T47D (cell line): ENCODE data around the gene CDKAL1.
A peak's percentile ranks its signal among the peaks of the same experiment; 100 is the strongest.
"Not testable (repeated sequence)": the region's sequence is repeated elsewhere in the genome, so short reads cannot be mapped to it uniquely, and the experiment has no call there.

Experiments
- DNase-seq, 2 experiments: peaks; one replicate each; pipeline versions ENCODE4 v3.0.0 to v3.0.0-alpha.2; 2011 to 2012; ENCODE audit warnings: low read depth in 1 of 2, low spot score in 1 of 2
- JUND ChIP-seq: IDR thresholded peaks from 2 replicates; pipeline ENCODE4 v1.6.1; 2012; ENCODE audit warnings: low read depth
- in situ Hi-C: cut with HindIII; loops from 2 replicates; pipeline ENCODE4 v1.10.0; 2016; ENCODE audit warnings: low sequenced_read_pairs, low pct_unique_long_range_greater_than_20kb

Gene CDKAL1

DNA sequence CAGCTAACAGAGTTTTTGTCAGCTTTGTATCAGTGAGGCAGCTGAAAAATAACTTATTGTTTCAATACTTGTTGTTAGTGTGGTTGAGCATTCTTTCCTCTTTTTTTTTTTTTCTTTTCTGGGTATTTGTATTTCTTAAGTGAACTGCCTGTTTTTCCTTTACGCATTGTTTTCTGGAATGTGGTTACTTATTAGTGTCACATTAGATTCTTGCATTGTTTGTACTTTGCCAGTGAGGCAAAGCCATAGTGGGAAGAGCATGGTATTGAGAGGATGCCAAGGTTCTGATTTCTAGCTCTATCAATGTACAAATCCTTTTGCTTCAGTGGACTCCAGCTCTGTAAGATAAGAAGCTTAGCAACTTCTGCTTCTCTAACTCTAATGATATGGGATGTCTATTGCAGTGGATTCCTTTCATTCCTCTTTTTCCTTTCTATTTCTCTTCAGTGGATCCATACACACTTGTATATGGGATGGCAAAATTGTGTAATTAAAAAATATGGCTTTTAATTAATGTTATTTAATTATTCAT is 3.9 kb downstream of the CDKAL1 start:
- no peak for DNase-seq
- TF ChIP-seq JUND, result no peak
- in situ Hi-C loops, result no loop called here

DNA sequence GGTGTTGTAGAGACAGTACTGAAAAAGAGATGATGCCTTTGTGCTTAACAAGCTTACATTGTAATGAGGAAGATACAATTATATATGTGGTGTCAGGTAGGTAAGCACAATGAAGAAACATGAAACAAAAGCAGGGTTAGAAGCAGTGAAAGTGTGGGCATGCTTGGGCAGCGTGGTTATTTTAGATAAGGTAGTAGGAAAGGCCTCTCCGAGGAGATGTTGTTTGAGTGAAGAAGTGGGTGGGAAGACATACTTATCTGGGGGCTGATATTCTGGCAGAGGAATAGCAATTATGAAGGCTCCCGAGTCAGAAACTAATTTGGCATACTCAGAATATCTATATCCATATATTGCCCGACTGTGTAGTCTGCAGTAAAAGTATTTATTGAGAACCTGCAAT is 4.7 kb downstream of the CDKAL1 start:
- no peak for TF ChIP-seq JUND
- no peak for DNase-seq
- in situ Hi-C loops, result no loop called here

DNA sequence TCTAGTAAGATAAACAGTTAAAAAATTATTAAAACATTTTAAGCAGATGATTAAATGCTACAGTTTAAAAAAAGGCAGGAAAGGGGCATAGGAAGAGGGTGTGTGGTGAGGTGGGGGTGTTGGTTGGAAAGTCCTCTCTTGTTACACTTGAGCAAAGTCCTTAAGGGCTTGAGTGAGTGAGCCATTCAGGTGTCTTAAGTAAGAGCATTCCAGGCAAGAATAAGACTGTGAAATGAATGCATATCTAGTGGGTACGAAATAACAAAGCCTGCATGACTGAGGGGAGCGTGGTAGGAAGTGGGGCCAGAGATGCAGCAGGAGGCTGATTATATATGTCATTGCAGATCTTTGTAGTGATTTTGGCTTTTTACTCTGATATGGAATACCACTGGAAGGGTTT is 5.1 kb downstream of the CDKAL1 start:
- in situ Hi-C loops, result no loop called here
- DNase-seq, result no peak
- TF ChIP-seq JUND, result no peak

DNA sequence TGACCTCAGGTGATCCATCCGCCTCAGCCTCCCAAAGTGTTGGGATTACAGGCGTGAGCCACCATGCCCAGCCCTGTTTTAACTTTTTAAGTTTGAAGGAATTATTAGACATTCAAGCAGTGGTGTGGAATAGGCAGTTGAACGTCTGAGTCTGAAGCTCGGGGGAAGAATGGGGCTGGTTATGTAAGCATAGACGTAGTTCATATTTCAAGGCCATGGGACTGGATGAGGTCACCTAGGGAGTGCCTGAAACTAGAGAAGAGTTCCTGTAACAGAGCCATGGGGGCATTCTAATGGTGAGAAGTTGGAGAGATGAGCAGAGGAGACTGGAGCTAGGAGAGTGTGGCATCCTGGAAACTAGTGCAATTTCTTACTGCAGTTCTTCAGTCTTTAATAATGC is 6.4 kb downstream of the CDKAL1 start:
- in situ Hi-C loops, result no loop called here
- DNase-seq, result no peak
- TF ChIP-seq JUND, result no peak

DNA sequence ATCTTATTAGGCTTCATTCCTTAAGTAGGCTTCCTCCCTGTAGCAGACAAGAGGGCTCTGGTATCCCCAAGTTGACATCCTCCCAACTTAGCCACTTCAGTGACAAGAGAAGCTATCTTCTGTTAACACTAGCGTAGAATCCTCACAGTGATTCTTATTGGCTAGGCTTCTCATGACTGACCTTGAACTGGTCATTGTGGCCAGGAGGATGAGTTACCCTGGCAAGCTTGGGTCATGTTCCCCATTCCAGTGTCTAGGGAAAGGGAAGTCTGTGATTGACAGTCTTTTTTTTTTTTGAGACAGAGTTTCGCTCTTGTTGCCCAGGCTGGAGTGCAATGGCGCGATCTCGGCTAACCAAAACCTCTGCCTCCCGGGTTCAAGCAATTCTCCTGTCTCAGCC is 7.1 kb downstream of the CDKAL1 start:
- in situ Hi-C loops, result no loop called here
- TF ChIP-seq JUND, result no peak

DNA sequence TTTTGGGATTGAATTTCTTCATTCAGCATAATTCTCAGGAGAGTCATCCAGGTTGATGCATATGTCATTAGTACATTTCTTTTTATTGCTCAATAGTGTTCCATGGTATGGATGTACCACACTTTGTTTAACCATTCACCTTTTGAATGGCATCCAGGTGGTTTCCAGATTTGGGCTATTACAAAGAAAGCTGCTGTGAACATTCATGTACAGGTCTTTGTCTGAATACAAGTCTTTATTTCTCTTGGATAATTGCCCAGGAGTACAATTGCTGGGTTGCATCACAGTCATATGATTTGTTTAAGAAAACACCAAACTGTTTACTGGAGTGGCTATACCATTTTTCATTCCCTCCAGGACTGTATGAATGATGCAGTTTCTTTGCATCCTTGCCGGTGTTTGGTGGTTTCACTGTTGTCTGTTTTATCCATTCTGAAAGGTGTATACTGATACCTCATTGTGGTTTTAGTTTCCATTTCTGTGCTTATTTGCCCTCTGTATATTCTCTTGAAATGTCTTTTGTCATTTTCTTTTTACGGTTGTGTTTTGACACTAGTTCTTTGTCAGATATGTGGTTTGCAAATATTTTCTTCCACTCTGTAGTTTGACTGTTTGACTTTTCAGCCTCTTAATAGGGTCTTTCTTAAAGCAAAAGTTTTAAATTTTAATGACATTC is 8.8 kb downstream of the CDKAL1 start:
- in situ Hi-C loops, result no loop called here
- DNase-seq, result peak in 1 of 2 experiments; percentile 68
- TF ChIP-seq JUND, result no peak

More for the DNA sequence above, 7.1 kb downstream of the CDKAL1 start:
- no peak for DNase-seq

DNA sequence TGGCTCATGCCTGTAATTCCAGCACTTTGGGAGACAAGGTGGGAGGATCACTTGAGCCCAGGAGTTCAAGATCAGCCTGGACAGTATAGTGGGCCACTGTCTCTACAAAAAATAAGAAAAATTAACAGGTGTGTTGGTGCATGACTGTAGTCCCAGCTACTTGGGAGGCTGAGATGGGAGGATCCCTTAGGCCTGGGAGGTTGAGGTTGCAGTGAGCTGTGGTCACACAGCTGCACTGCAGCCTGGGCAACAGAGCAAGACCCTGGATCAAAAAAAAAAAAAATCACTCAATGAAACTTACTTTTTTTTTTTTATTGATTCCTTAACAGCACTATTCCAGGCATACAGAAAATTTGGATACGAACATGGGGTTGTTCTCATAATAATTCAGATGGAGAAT is 14.0 kb downstream of the CDKAL1 start:
- in situ Hi-C loops, result no loop called here
- TF ChIP-seq JUND, result no peak
- no peak for DNase-seq

DNA sequence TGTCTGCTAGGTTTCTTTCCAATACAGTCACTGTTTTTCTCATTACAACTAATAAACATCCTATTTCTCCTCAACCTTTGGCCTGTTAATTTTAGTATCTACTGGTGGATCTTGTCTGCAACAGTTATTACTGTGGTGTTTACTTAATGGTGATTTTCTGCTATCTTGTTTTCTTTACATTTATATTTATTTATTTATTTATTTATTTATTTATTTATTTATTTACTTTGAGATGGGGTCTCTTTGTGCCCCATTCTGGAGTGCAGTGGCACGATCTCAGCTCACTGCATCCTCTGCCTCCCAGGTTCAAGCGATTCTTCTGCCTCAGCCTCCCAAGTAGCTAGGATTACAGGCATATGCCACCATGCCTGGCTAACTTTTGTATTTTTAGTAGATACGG is 15.1 kb downstream of the CDKAL1 start:
- DNase-seq, in situ Hi-C loops: not testable (repeated sequence)

DNA sequence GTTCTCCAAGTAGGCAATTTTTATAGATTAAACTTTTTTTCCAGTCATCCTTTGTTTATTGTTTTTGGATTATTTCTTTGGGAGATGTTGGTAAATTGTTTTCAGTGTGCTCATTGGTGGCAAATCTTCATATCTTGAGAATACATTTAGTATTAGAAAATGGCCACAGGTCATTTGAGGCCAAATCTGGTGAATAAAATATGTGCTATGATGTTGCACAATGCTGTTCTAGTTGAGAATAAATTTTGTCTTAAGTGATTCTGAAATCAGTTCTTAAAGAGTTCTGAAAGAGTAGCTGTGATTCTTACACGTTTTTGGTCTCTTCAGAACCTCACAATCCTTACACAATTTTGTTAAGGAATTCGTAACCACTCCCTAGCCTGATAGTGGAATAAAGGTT is 20.1 kb downstream of the CDKAL1 start:
- in situ Hi-C loops, result no loop called here
- no peak for TF ChIP-seq JUND
- no peak for DNase-seq

DNA sequence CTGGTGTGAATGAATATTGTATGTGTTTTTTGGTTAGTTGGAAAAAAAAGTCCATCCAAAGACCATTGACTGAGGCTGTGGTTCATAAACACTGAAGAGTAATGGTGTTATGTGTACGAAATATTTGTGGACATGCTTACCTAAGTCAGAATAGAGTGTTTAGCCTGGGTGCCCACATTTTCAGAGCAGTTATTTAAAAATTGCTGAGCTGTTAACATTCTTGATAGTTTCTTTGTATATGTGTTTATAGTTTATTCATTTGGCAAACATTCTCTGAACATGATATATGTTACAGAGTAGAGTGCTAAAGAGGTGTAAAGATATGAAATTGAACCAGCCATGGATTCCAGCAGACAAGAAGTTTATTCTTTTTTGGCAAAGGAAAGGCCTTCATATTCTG is 20.6 kb downstream of the CDKAL1 start:
- DNase-seq, result no peak
- no peak for TF ChIP-seq JUND
- in situ Hi-C loops, result no loop called here

DNA sequence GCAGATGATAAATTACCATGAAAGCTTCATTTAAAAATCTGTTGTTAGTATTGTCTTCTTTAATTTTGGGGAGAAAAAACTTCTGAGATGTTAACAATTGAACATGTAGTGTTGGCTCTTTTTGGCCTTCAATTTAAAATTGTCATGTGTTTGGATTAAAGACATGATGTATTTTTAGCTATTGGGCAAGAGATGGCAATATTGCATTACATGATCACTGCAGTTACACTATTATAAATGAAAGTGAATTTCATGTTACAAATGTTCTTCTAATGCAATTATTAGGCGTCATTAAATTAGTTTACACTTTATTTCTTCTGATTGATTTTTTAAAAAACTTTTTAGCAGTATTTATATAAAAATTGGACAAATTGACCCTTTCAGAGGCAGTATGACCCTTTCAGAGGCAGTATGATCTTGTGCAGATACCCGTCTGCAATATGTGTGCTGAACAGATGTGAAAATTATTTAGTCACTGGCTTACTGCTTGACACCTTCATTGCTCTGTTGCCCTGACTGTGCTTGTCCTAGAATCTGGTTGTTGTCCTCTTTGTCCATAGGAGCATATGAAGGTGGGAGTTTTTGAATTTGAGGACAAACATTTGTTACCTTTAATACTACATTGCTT is 25.8 kb downstream of the CDKAL1 start:
- in situ Hi-C loops, result no loop called here
- TF ChIP-seq JUND, result no peak
- DNase-seq, result no peak

DNA sequence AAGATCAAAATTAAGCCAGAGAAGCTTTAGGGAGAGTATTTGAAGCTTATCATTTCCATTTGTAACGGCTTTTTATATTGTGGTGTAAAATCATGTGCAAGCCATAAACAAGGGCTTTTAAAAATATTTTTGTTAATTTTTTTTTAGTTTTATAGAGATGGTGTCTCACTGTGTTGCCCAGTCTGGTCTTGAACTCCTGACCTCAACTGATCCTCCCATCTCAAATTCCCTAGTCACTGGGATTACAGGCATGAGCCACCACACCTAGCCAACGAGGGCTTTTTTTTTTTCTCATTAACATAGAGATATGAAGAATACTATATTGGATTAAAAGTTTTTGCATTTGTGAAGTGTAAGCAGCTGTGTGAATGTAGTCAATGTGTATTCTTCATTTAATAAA is 29.1 kb downstream of the CDKAL1 start:
- no peak for TF ChIP-seq JUND
- in situ Hi-C loops, result no loop called here
- no peak for DNase-seq

DNA sequence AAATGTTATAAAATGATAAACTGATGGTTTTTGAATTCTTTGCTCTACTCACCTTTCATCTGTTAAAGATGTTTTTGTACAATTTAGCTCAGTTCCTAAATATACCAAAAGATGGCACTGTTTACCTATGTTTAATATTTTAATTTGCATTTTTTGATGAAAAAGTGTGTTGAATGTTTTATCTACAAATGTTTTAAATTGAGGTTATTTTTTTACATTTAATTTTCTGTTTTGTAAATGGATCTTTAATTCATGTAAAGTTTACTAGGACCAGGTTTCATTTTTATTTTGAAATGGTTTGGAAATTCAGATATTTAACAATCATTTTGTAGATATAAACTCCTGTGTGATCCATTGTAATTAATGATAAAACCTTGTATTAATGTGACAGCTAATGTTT is 30.0 kb downstream of the CDKAL1 start:
- in situ Hi-C loops, result no loop called here
- TF ChIP-seq JUND, result no peak
- DNase-seq, result peak in 1 of 2 experiments; percentile 36

DNA sequence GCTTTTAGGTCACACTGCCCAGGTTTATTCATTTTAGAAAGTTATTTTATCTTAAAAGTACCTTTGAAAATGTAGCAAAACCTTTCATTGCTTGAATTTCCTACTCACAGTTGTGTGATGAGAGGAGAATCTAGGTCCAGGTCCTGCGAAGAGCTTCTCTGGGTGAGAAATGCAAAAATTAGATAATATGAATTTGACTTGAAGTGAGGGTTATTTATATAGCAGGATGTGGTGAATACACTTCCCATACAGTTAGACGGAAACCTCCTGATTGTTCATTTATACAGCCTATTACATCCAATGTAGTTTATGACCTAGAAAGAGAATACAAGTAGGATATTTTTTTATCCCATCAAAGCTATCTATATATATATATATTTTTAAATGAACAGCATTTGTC is 30.5 kb downstream of the CDKAL1 start:
- no peak for TF ChIP-seq JUND
- DNase-seq, result no peak
- in situ Hi-C loops, result no loop called here
